K562 (cell line): Measurements from ENCODE around the gene ZBTB26. TPM values are rescaled to one million over a fixed set of nuclear protein-coding genes. Genes with fewer than 3 reads are reported as not detected.

ENCODE experiments used
- BDP1 ChIP-seq: IDR thresholded peaks from 3 replicates; pipeline ENCODE4 v1.6.1; 2011; ENCODE audit not compliant: insufficient read length, insufficient read depth
- FOS ChIP-seq: IDR thresholded peaks from 3 replicates; pipeline ENCODE4 v1.6.1; 2011; ENCODE audit not compliant: insufficient read length; ENCODE audit errors: extremely low read depth
- HNRNPL ChIP-seq: fragments of 200-400 bp; formaldehyde crosslinking; IDR thresholded peaks from 2 replicates; pipeline ENCODE4 v1.6.1; 2017; ENCODE audit warnings: low read depth, mild to moderate bottlenecking, low read length
- ILK ChIP-seq: fragments of 450-650 bp; IDR thresholded peaks from 2 replicates; pipeline ENCODE4 v1.6.1; 2016; ENCODE audit warnings: missing genetic modification characterization, low read depth, mild to moderate bottlenecking, missing compliant biosample characterization, moderate library complexity, borderline replicate concordance
- KLF16 ChIP-seq: IDR thresholded peaks from 2 replicates; pipeline ENCODE4 v1.6.1; 2016; ENCODE audit warnings: antibody characterized with exemption
- LARP7 ChIP-seq: fragments of 450-650 bp; IDR thresholded peaks from 2 replicates; pipeline ENCODE4 v1.6.1; 2016
- LCOR ChIP-seq: sonication (generic); formaldehyde crosslinking; IDR thresholded peaks from 2 replicates; pipeline ENCODE4 v1.8.0; 2022; ENCODE audit warnings: mild to moderate bottlenecking, missing genetic modification reagents
- MTF1 ChIP-seq: fragments of 250-450 bp; sonication (Bioruptor Pico); IDR thresholded peaks from 2 replicates; pipeline ENCODE4 v1.9.0; 2021; ENCODE audit warnings: moderate library complexity, mild to moderate bottlenecking, inconsistent platforms, borderline replicate concordance
- NCOA2 ChIP-seq, 2 experiments: fragments of 450-650 bp; IDR thresholded peaks; 2 replicates each; pipeline ENCODE4 v1.6.1; 2018; ENCODE audit warnings: mild to moderate bottlenecking in 2 of 2, moderate library complexity in 1 of 2; ENCODE audit not compliant: partially characterized antibody in 2 of 2
- RNF2 ChIP-seq: sonication (generic); IDR thresholded peaks from 2 replicates; pipeline ENCODE4 v1.6.1; 2016
- SAP30 ChIP-seq: fragments of 200-600 bp; sonication (generic); IDR thresholded peaks from 2 replicates; pipeline ENCODE4 v1.6.1; 2012; ENCODE audit warnings: borderline replicate concordance, low read depth, mild to moderate bottlenecking, moderate library complexity, low read length, control low read depth, inconsistent platforms; ENCODE audit not compliant: insufficient read depth, poor library complexity, severe bottlenecking
- SMARCA5 ChIP-seq: fragments of 450-650 bp; IDR thresholded peaks from 2 replicates; pipeline ENCODE4 v1.6.1; 2016
- SPI1 ChIP-seq: IDR thresholded peaks from 2 replicates; pipeline ENCODE4 v1.6.1; 2011; ENCODE audit warnings: low read depth, low read length, control low read depth, borderline replicate concordance
- TAF9B ChIP-seq: fragments of 450-650 bp; IDR thresholded peaks from 2 replicates; pipeline ENCODE4 v1.6.1; 2018; ENCODE audit warnings: mild to moderate bottlenecking; ENCODE audit not compliant: partially characterized antibody
- TFAM ChIP-seq: fragments of 250-450 bp; sonication (Bioruptor Pico); conservative IDR thresholded peaks from 2 replicates; pipeline ENCODE4 v1.5.0; 2021; ENCODE audit warnings: mild to moderate bottlenecking, moderate library complexity
- YY1 ChIP-seq, 3 experiments: IDR thresholded peaks; 2 replicates each; pipeline ENCODE4 v1.6.1; 2011; ENCODE audit warnings: low read length in 2 of 3, mild to moderate bottlenecking in 2 of 3, moderate library complexity in 2 of 3, borderline replicate concordance in 1 of 3, control low read depth in 1 of 3, low read depth in 1 of 3; ENCODE audit not compliant: insufficient read depth in 3 of 3, insufficient replicate concordance in 2 of 3, control insufficient read depth in 1 of 3, insufficient read length in 1 of 3; ENCODE audit errors: extremely low read depth in 1 of 3
- ZNF77 ChIP-seq: fragments of 250-450 bp; sonication (Bioruptor Pico); IDR thresholded peaks from 2 replicates; pipeline ENCODE4 v1.5.0; 2020
- ZNF778 ChIP-seq: fragments of 450-650 bp; formaldehyde crosslinking; IDR thresholded peaks from 2 replicates; pipeline ENCODE4 v1.4.0; 2020; ENCODE audit warnings: mild to moderate bottlenecking, moderate library complexity
- polyA plus RNA-seq, 8 experiments: library from polyadenylated mRNA; depleted of rRNA in 4 of 8; stranded (reverse) in 5 of 8; unstranded in 3 of 8; fragments of >200 nt; fragmentation: Nextera tagmentation in 2 of 8; fragmentation: Illumina TruSeq in 1 of 8; extraction: Ambion mirVana in 2 of 8; extraction: Trizol in 1 of 8; gene quantifications; 2 replicates each; pipeline versions ENCODE4 v1.2.1 to v1.2.3, GENCODE V29; 2011 to 2014; ENCODE audit warnings: inconsistent platforms in 1 of 8, missing spikeins in 1 of 8
- total RNA-seq, 7 experiments: library from RNA; depleted of rRNA in 6 of 7; stranded (reverse); fragments of >200 nt in 6 of 7; fragmentation: Illumina TruSeq in 2 of 7; extraction: Trizol in 2 of 7; gene quantifications; 2 replicates each; pipeline versions ENCODE4 v1.2.1 to v1.2.3, GENCODE V29; 2011 to 2021; ENCODE audit warnings: low replicate concordance in 1 of 7
- TF ChIP-seq, protein P1 (sequence below): fragments of 250-450 bp; sonication (Bioruptor Pico); IDR thresholded peaks from 2 replicates; pipeline ENCODE4 v1.8.0; 2022; ENCODE audit warnings: moderate library complexity, mild to moderate bottlenecking, inconsistent platforms
- TF ChIP-seq, protein P2 (sequence below): fragments of 450-650 bp; formaldehyde crosslinking; IDR thresholded peaks from 2 replicates; pipeline ENCODE4 v1.4.0; 2020; ENCODE audit warnings: mild to moderate bottlenecking, moderate library complexity
- TF ChIP-seq, protein P3 (sequence below): sonication (generic); formaldehyde crosslinking; IDR thresholded peaks from 2 replicates; pipeline ENCODE4 v1.4.0; 2020; ENCODE audit warnings: mild to moderate bottlenecking, missing genetic modification reagents

ZBTB26 gene
- total and polyA plus RNA-seq, 9 of the 15 experiments (the other 6 are each of a cell fraction or from before 2014, with no cell fraction given), result 2.4 to 20.7 (median 5.0) TPM

DNA sequence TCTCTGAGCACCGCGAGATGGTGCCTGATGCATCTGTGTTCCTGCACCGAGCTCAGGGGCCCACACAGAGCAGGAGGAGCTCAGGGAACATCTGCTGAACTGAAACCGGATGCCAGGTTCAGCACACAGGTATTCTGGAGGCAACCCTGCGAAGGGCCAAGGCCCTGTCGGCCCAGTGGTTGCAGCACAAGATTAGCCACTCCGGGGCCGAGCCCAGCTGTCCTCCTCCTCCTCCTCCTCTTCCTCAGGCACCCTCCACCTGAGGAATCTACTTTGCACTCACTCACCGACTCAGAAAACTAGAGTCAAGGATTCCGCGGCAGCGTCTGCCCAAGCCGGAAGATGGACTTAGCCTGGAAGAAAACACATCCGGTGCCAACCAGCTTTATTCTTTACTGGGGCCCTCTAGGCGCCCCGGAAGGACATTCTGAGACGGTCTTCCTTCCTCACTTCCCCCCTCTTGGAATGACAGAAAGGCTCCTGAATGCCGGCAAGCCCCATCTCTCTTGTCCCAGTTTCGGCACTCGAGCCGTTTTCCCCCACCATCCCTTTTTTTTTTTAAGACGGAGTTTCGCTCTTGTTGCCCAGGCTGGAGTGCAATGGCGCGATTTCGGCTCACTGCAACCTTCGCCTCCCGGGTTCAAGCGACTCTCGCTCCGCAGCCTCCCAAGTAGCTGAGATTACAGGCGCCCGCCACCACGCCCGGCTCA, 18.2 kb downstream of the ZBTB26 start, which contains the start of gene ZBTB6 (continued):
- no peak for TF ChIP-seq ZNF77
- TF ChIP-seq MTF1, result no peak
- TF ChIP-seq, protein P1, sequence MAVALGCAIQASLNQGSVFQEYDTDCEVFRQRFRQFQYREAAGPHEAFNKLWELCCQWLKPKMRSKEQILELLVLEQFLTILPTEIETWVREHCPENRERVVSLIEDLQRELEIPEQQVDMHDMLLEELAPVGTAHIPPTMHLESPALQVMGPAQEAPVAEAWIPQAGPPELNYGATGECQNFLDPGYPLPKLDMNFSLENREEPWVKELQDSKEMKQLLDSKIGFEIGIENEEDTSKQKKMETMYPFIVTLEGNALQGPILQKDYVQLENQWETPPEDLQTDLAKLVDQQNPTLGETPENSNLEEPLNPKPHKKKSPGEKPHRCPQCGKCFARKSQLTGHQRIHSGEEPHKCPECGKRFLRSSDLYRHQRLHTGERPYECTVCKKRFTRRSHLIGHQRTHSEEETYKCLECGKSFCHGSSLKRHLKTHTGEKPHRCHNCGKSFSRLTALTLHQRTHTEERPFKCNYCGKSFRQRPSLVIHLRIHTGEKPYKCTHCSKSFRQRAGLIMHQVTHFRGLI, result no peak
- no peak for TF ChIP-seq ILK
- TF ChIP-seq, protein P2, sequence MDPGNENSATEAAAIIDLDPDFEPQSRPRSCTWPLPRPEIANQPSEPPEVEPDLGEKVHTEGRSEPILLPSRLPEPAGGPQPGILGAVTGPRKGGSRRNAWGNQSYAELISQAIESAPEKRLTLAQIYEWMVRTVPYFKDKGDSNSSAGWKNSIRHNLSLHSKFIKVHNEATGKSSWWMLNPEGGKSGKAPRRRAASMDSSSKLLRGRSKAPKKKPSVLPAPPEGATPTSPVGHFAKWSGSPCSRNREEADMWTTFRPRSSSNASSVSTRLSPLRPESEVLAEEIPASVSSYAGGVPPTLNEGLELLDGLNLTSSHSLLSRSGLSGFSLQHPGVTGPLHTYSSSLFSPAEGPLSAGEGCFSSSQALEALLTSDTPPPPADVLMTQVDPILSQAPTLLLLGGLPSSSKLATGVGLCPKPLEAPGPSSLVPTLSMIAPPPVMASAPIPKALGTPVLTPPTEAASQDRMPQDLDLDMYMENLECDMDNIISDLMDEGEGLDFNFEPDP (CRISPR knock-in tag), result no peak
- TF ChIP-seq RNF2, result no peak
- TF ChIP-seq KLF16, result no peak
- peak; percentile 67 for TF ChIP-seq TAF9B
- TF ChIP-seq, protein P3, sequence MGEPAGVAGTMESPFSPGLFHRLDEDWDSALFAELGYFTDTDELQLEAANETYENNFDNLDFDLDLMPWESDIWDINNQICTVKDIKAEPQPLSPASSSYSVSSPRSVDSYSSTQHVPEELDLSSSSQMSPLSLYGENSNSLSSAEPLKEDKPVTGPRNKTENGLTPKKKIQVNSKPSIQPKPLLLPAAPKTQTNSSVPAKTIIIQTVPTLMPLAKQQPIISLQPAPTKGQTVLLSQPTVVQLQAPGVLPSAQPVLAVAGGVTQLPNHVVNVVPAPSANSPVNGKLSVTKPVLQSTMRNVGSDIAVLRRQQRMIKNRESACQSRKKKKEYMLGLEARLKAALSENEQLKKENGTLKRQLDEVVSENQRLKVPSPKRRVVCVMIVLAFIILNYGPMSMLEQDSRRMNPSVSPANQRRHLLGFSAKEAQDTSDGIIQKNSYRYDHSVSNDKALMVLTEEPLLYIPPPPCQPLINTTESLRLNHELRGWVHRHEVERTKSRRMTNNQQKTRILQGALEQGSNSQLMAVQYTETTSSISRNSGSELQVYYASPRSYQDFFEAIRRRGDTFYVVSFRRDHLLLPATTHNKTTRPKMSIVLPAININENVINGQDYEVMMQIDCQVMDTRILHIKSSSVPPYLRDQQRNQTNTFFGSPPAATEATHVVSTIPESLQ (CRISPR knock-in tag), result peak; percentile 34; the same call in 1 of the 2 replicates
- no peak for TF ChIP-seq TFAM (CRISPR knock-in tag)
- no peak for TF ChIP-seq ZNF778 (CRISPR knock-in tag)
- peak; percentile 87; the same call in 1 of the 2 replicates for TF ChIP-seq LARP7
- TF ChIP-seq HNRNPL, result no peak
- TF ChIP-seq BDP1, result no peak
- no peak for TF ChIP-seq NCOA2 (IDR thresholded peaks at IDR 0.05; ENCODE audit: partially characterized antibody in 2 of 2)
- no peak; the same call in 1 of the 2 replicates for TF ChIP-seq LCOR (CRISPR knock-in tag)
- TF ChIP-seq YY1 (IDR thresholded peaks at IDR 0.05; ENCODE audit: borderline replicate concordance in 1 of 3, control insufficient read depth in 1 of 3, extremely low read depth in 1 of 3, insufficient read depth in 3 of 3, insufficient read length in 1 of 3, insufficient replicate concordance in 2 of 3, low read depth in 1 of 3, low read length in 2 of 3), result peak in 1 of 3 experiments; percentile 11
- no peak for TF ChIP-seq FOS
- TF ChIP-seq SMARCA5, result peak; percentile 90; the same call in 1 of the 2 replicates
- peak; percentile 91 for TF ChIP-seq SPI1
- peak; percentile 13 for TF ChIP-seq SAP30
